Stimulated activated CD4-positive, alpha-beta T cell treated with anti-CD3 and anti-CD28 coated beads, Interleukin-4, amount 100 ng/mL, for 4 hours (primary cell): ENCODE results near the gene GDI1.
A peak's percentile ranks its signal among the peaks of the same experiment; 100 is the strongest.

Experiments
- DNase-seq, 2 experiments: peaks; one replicate each; pipeline ENCODE4 v3.0.0-alpha.2; 2020

The GDI1 gene

GRCh38 chrX:154437971-154438893, 1.3 kb downstream of the GDI1 start:
- no peak for DNase-seq

GRCh38 chrX:154439841-154440240, 2.9 kb downstream of the GDI1 start:
- DNase-seq, result no peak

DNA sequence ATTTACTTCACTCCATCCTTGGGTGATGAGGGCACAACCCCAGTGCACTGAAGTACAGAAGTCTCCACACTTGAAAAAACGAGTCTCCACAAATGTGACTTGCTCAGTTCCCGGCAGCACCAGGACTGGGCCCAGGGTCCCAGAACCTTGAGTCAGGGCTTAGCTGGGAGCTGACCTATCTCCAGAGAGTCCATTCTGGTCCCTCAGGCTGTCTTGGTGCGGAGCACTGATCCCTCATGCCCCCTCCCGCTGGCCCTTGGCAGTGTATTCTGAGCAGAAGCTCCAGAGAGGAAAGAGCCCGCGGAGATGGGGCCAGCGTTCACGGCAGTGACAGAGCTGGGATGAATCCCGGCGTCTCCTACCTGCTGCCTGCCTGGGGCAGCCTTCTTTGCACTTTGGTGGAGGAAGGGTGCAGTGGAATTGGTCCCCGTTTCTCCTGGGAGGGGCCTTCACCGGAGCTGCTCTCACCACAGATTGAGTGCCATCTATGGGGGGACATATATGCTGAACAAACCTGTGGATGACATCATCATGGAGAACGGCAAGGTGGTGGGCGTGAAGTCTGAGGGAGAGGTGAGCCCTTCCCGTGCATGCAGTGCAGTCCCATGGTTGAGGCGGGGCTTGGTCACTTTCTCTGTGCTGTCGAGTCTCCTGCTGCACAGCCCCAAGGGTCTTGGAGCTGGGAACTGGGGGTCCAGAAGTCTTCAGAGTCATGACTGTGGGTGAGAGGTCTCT, 3.8 kb downstream of the GDI1 start:
- no peak for DNase-seq

GRCh38 chrX:154441564-154441963, 4.6 kb downstream of the GDI1 start:
- DNase-seq, result no peak

DNA sequence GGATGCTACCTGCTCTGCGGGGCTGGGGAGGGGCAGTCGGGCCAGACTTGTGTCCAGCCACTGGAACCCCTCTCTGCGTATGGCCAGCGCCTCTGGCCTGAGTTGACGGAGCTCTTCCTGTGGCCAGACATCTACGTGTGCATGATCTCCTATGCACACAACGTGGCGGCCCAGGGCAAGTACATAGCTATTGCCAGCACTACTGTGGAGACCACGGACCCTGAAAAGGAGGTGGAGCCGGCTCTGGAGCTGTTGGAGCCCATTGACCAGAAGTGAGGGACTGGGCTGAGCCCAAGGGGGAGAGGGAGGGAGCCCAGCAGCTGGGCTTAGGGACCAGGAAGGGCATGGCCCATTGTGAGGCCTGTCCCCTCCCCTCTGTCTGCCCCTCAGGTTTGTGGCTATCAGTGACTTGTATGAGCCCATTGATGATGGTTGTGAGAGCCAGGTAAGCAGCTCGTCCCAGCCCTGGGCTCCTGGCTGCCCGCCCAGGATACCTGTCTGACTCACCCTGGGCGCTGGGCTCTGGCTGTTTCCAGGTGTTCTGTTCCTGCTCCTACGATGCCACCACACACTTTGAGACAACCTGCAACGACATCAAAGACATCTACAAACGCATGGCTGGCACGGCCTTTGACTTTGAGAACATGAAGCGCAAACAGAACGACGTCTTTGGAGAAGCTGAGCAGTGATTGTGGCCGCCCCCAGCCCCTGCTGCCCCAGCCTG, 5.2 kb downstream of the GDI1 start:
- DNase-seq, result no peak

- DNase-seq, result no peak
Measured at GRCh38 chrX:154443479-154443910, 6.5 kb downstream of the GDI1 start.

GRCh38 chrX:154443992-154444754, 7.2 kb downstream of the GDI1 start, which contains the start of gene FAM50A:
FAM50A (plus strand) TSS chrX:154444141; CDS start chrX:154444236, 95 bp downstream.
- peak; percentile 54 to 74 for DNase-seq

- no peak for DNase-seq
Measured at GRCh38 chrX:154444755-154445246, 7.8 kb downstream of the GDI1 start.

GRCh38 chrX:154445776-154446175, 8.8 kb downstream of the GDI1 start:
- no peak for DNase-seq

DNA sequence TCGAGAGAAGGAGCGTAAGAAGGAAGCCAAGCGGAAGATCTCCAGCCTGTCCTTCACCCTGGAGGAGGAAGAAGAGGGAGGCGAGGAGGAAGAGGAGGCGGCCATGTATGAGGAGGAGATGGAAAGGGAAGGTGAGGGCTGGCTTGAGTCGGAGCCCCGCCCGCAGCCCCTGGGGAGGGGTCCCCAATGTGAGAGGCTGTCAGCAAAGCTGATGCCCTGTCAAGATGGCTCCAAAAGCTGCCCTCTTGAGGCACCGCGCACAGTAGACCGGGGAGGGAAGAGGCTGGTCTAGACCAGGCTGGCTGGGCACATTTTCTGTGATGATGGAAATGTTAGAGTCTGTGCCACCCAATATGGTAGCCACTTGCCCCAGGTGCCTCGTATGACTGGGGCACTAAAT, 9.5 kb downstream of the GDI1 start:
- DNase-seq, result no peak

GRCh38 chrX:154448484-154448883, 11.5 kb downstream of the GDI1 start:
- DNase-seq, result no peak

- no peak for DNase-seq
Measured at GRCh38 chrX:154449618-154450017, 12.7 kb downstream of the GDI1 start.

DNA sequence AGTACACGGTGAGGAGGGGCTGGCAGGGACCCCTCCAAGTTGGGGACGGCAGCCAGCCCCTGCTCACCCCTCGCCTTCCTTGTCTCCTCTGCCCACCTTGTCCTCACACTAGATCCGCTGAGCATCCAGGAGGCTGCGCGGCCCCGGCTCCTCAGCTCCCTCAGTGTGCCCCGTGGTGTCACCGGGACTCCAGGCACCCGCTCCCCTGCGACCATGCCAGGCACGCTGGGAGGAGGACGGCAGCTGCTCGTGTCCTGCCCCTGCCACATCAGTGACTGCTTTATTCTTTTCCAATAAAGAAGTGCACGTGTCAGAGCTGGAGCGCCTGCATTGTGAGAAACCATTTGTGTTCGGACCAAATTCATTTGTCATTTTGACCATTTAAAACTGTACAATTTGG, 13.4 kb downstream of the GDI1 start:
- DNase-seq, result no peak

DNA sequence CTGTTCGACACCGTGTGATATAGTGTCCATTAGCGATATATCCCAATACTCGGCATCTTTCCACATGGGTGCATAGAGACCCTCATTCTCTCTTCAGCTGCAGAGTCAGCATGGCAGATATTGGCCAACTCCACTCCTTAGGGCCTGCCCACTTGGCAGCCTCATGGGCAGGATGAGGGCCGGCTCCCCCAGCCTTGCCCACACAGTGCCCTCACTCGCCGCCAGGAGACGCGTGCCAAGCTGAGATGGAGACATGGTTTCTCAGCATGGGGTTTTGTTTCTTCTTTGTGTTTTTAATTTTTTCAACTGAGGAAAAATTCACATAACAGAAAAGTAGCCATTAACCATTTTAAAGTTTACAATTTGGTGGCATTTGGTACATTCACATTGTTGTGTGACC, 15.9 kb downstream of the GDI1 start:
- DNase-seq, result no peak

DNA sequence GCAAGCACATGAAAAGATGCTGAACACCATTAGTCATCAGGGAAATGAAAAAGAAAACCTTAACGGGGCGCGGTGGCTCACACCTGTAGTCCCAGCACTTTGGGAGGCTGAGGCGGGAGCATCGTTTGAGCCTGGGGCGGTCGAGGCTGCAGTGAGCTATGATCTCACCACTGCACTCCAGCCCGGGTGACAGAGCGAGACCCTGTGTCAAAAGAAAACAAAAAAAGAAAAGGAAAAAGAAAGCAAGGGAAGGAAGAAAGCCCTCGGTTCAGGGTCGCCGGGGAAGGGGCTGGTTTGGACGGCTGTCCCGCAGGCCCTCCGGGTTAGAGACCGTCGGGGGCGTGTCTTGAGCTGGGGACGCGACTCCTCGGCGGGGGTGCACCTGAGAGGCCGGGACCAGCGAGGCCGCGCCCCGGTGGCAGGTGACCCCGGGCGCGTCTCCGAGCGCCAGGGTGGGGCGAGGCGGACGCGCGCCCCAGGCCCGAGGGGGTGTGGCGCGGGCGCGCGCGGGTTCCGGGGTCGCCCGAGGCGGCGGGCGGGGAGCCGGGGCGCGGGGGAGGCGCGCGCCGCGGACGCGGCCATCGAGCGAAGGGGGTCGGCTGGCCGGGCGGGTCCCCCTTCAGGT, 20.6 kb downstream of the GDI1 start:
- DNase-seq, result peak; percentile 40 to 43

- peak; percentile 46 to 66 for DNase-seq
Measured at GRCh38 chrX:154458116-154458953, 21.4 kb downstream of the GDI1 start, which contains the start of gene PLXNA3. PLXNA3 (plus strand) TSS chrX:154458281; CDS start chrX:154460184, 1,903 bp downstream.

DNA sequence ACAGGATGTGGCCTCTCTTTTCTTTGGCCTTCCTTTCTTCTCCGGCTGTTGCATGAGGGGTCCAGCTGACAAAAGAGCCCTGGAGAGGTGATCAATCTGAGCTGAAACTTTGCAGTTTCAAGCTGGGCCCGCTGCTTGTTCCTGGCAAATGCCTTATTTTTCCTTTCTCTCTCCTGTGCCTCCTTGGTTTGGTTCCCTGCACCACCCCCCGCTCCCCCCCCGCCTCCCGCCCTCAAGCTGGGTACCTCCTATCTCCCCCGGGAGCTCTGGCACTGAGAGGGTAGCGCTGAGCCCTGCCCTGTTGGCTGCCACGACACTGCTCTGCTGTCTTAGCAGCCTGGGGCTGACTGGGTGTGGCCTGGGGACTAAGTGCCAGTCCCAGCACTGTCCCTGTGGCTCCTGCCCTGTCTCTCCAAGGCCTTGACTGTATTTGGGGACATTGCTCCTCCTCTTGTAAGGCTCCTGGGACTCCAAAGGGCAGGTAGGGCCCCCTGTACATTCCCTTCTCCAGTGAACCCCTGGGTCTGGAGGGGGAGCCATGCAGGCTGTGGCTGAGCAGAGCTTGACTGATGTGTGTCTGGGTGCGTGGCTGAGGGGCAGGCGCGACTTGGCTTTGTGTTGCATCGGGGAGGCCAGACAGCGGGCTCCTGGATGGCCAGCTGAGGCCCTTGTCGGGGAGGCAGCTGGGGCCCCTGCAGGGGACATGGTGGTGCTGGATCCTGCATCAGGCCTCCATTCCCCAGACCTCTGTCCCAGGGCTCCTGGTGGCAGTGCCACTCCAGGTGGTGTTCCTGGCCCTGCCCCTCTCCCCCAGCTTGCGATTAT, 22.2 kb downstream of the GDI1 start:
- DNase-seq, result no peak

DNA sequence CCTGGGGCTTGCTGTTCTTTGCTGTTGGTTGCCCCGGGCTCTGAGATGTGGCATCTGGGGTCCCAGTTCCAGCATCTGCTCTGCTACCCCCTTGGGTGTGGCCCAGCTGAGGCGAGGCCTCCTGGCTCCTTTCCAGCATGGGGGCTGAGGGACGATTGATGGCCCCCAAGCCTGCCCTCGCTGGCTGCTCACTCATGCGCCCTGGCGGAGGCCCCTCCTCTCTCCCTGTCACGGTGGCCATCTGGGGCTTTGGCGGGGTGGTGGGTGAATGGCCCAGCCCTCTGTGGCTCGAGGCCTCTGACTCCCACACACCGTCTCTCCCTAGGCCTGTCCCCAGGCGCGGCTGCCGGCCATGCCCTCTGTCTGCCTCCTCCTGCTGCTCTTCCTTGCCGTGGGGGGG, 22.9 kb downstream of the GDI1 start:
- DNase-seq, result no peak

DNA sequence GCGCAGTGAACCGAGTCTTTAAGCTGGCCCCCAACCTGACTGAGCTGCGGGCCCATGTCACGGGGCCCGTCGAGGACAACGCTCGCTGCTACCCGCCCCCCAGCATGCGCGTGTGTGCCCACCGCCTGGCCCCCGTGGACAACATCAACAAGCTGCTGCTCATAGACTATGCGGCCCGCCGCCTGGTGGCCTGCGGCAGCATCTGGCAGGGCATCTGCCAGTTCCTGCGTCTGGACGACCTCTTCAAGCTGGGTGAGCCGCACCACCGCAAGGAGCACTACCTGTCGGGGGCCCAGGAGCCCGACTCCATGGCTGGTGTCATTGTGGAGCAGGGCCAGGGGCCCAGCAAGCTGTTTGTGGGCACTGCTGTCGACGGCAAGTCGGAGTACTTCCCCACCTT, 23.4 kb downstream of the GDI1 start:
- DNase-seq, result no peak

GRCh38 chrX:154462396-154462795, 25.4 kb downstream of the GDI1 start:
- DNase-seq, result no peak
